Neuronal stem cell (in vitro differentiated cells): ENCODE measurements around the gene SHROOM3.

Experiments
- DNase-seq: peaks from one replicate; pipeline ENCODE4 v3.0.0-alpha.2; 2013; ENCODE audit warnings: low spot score
- H2AFZ ChIP-seq: one replicate; pipeline ENCODE4 v1.6.1; 2013; ENCODE audit warnings: mild to moderate bottlenecking, low read length, inconsistent platforms
- H2AK5ac ChIP-seq: 2 replicates; pipeline ENCODE4 v1.6.1; 2013; ENCODE audit warnings: low read depth, mild to moderate bottlenecking, inconsistent platforms, low read length, moderate library complexity, mixed read lengths
- H2BK120ac ChIP-seq: 2 replicates; pipeline ENCODE4 v1.6.1; 2013; ENCODE audit warnings: low read depth, mild to moderate bottlenecking, inconsistent platforms, low read length, moderate library complexity, mixed read lengths
- H2BK12ac ChIP-seq: one replicate; pipeline ENCODE4 v1.6.1; 2013; ENCODE audit warnings: low read length, inconsistent platforms
- H2BK15ac ChIP-seq: 2 replicates; pipeline ENCODE4 v1.6.1; 2013; ENCODE audit warnings: mild to moderate bottlenecking, low read length, inconsistent platforms, mixed read lengths
- H2BK5ac ChIP-seq: one replicate; pipeline ENCODE4 v1.6.1; 2013; ENCODE audit warnings: inconsistent platforms, mild to moderate bottlenecking, low read length, moderate library complexity
- H3K14ac ChIP-seq: one replicate; pipeline ENCODE4 v1.6.1; 2013; ENCODE audit warnings: low read length, inconsistent platforms
- H3K18ac ChIP-seq: 2 replicates; pipeline ENCODE4 v1.6.1; 2013; ENCODE audit warnings: low read length, inconsistent platforms
- H3K23ac ChIP-seq: 2 replicates; pipeline ENCODE4 v1.6.1; 2013; ENCODE audit warnings: low read depth, mild to moderate bottlenecking, mixed read lengths, low read length, inconsistent platforms; ENCODE audit not compliant: poor library complexity
- H3K27ac ChIP-seq: replicated peaks from 3 replicates; pipeline ENCODE4 v1.5.1; 2013; ENCODE audit warnings: low read length, inconsistent platforms
- H3K27me3 ChIP-seq, 3 experiments: 2 replicates each; pipeline ENCODE4 v1.6.1; 2013; ENCODE audit warnings: low read length in 3 of 3, mild to moderate bottlenecking in 2 of 3, inconsistent platforms in 1 of 3, low read depth in 1 of 3, mixed read lengths in 1 of 3, moderate library complexity in 1 of 3; ENCODE audit not compliant: control insufficient read depth in 3 of 3, insufficient read depth in 3 of 3
- H3K36me3 ChIP-seq, 2 donors: replicated peaks in 1 of 2; 2 replicates each; pipeline ENCODE4 v1.6.1; 2013; ENCODE audit warnings: low read length in 2 of 2; ENCODE audit not compliant: control insufficient read depth in 2 of 2, insufficient read depth in 2 of 2
- H3K4ac ChIP-seq: 2 replicates; pipeline ENCODE4 v1.6.1; 2013; ENCODE audit warnings: inconsistent platforms, mild to moderate bottlenecking, low read length, moderate library complexity
- H3K4me1 ChIP-seq, 2 donors: 1 replicate in 1 of 2; 2 replicates in 1 of 2; pipeline ENCODE4 v1.6.1; 2013; ENCODE audit warnings: low read length in 2 of 2, low read depth in 1 of 2; ENCODE audit not compliant: control insufficient read depth in 2 of 2, insufficient read depth in 1 of 2
- H3K4me2 ChIP-seq: one replicate; pipeline ENCODE4 v1.6.1; 2013; ENCODE audit warnings: mild to moderate bottlenecking, low read length, inconsistent platforms; ENCODE audit not compliant: insufficient read depth, poor library complexity, severe bottlenecking
- H3K4me3 ChIP-seq, 2 donors: 2 replicates each; pipeline ENCODE4 v1.5.1; 2013; ENCODE audit warnings: low read length in 2 of 2, mild to moderate bottlenecking in 2 of 2, inconsistent platforms in 1 of 2, moderate library complexity in 1 of 2
- H3K79me1 ChIP-seq: one replicate; pipeline ENCODE4 v1.6.1; 2013; ENCODE audit warnings: low read depth, mild to moderate bottlenecking, inconsistent platforms, low read length, moderate library complexity
- H3K9ac ChIP-seq: one replicate; pipeline ENCODE4 v1.6.1; 2013; ENCODE audit warnings: mild to moderate bottlenecking, low read depth, low read length, inconsistent platforms; ENCODE audit not compliant: poor library complexity
- H3K9me3 ChIP-seq, 2 donors: replicated peaks in 1 of 2; 2 replicates each; pipeline versions ENCODE3 to v1.6.1; 2013; ENCODE audit warnings: low read length in 2 of 2, mild to moderate bottlenecking in 2 of 2, inconsistent platforms in 1 of 2, low read depth in 1 of 2, mixed read lengths in 1 of 2, moderate library complexity in 1 of 2; ENCODE audit not compliant: control insufficient read depth in 2 of 2, insufficient read depth in 1 of 2
- H4K8ac ChIP-seq: one replicate; pipeline ENCODE4 v1.6.1; 2013; ENCODE audit warnings: low read depth, mild to moderate bottlenecking, inconsistent platforms, low read length, moderate library complexity
- H4K91ac ChIP-seq: one replicate; pipeline ENCODE4 v1.6.1; 2013; ENCODE audit warnings: low read length, low read depth, mild to moderate bottlenecking, inconsistent platforms; ENCODE audit not compliant: poor library complexity
- WGBS, 2 donors: extraction: QIAGEN DNeasy Blood & Tissue Kit; methylation state at CpG; one replicate each; pipeline ENCODE4 v1.1.7; 2013; ENCODE audit warnings: missing lambda C conversion rate in 2 of 2, mixed read lengths in 1 of 2; ENCODE audit not compliant: insufficient read length in 2 of 2, insufficient replicate concordance in 1 of 2; ENCODE audit errors: extremely low coverage in 2 of 2; 5-methylcytosine and 5-hydroxymethylcytosine counted together

The SHROOM3 gene

DNA sequence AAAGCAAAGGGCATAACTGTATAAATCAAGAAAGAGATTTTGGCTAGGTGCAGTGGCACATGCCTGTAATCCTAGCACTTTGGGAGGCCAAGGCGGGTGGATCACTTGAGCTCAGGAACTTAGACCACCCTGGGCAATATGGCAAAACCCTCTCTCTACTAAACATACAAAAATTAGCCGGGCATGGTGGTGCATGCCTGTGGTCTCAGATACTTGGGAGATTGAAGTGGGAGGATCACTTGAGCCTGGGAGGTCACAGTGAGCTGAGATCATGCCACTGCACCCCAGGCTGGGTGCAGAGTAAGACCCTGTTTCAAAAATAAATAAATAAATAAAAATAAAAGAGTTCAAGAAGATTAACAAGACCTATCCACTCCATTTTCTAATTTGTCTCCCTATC, 235.6 kb downstream of the SHROOM3 start:
- no peak overlapping the region for H2BK12ac ChIP-seq
- H3K27ac ChIP-seq: no peak overlapping the region
- H3K79me1 ChIP-seq: peaks cover 4% of the 10 kb centered on the region
- no peak overlapping the region for H3K4me3 ChIP-seq
- no peak overlapping the region for H2BK120ac ChIP-seq
- H3K36me3 ChIP-seq: peaks cover 7 to 42% of the 10 kb centered on the region in 2 donors
- H3K9me3 ChIP-seq: peaks cover 0 to 3% of the 10 kb centered on the region in 2 donors
- H2AFZ ChIP-seq: no peak overlapping the region
- no peak overlapping the region for H2BK15ac ChIP-seq
- H4K91ac ChIP-seq: no peak overlapping the region
- WGBS, 2 donors: no CpG with 5 or more reads among the region's 2 CpGs
- H3K4me1 ChIP-seq: no peaks in the 10 kb centered on the region
- H2BK5ac ChIP-seq: no peak overlapping the region
- no peak overlapping the region for H2AK5ac ChIP-seq
- DNase-seq: no peak
- H4K8ac ChIP-seq: no peak overlapping the region
- H3K4me2 ChIP-seq: no peak overlapping the region
- H3K18ac ChIP-seq: no peak overlapping the region
- no peak overlapping the region for H3K4ac ChIP-seq
- no peak overlapping the region for H3K14ac ChIP-seq
- no peaks in the 10 kb centered on the region for H3K27me3 ChIP-seq
- H3K23ac ChIP-seq: no peak overlapping the region
- no peak overlapping the region for H3K9ac ChIP-seq

DNA sequence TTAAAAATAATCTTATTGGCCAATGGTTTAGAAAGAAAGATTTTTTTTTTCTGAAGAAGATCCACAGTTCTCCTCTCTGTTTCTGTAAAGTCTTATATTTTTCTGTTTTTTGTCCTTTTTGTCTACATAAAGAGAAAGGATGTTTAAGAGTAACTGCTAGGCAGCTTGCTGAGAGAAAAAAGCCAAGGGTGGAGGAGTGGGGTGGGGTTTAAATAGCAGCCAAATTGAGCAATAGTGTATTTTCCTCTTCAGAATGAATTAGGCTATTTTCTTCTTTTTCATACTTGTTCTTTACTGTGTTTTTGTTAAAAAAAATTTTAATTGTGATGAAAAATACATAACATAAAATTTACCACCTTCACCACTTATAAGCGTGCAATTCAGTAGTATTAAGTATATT, 238.3 kb downstream of the SHROOM3 start:
- Histone ChIP-seq H2BK5ac (no peak overlapping the region), H3K4me2 (no peak overlapping the region), H3K27ac (no peak overlapping the region), H3K4ac (no peak overlapping the region), H2BK12ac (no peak overlapping the region), H2AFZ (no peak overlapping the region), H3K23ac (no peak overlapping the region), H2AK5ac (no peak overlapping the region), H3K79me1 (peaks cover 4% of the 10 kb centered on the region), H2BK15ac (no peak overlapping the region), H2BK120ac (no peak overlapping the region), H4K91ac (no peak overlapping the region), H4K8ac (no peak overlapping the region), H3K4me3 (no peak overlapping the region), H3K9ac (no peak overlapping the region), H3K9me3 (peaks cover 0 to 3% of the 10 kb centered on the region in 2 donors), H3K36me3 (peaks cover 4 to 19% of the 10 kb centered on the region in 2 donors), H3K18ac (no peak overlapping the region), H3K27me3 (no peaks in the 10 kb centered on the region), H3K14ac (no peak overlapping the region), H3K4me1 (no peaks in the 10 kb centered on the region)
- no CpG with 5 or more reads among the region's 1 CpG for WGBS, 2 donors
- no peak for DNase-seq

DNA sequence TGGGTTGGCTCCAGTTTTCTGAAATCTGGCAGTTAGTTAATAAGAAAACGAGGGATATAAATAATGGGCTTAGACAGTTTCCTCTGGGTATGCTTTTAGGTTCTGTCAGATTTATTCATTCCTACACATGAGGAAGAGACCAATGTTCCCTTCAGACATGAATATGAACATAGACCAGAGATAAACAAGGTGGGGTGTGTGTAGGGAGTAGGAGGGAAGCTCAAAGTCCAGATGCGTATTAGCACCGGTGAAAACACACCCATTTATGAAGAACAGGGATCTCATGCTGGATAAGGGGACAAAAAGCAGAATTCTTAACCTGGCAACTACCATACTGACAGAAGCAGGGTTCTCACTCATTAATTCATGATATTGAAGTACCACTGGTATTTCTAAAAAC, 240.0 kb downstream of the SHROOM3 start:
- H3K9me3 ChIP-seq: peaks cover 0 to 3% of the 10 kb centered on the region in 2 donors
- H3K27me3 ChIP-seq: no peaks in the 10 kb centered on the region
- no peak overlapping the region for H3K4me2 ChIP-seq
- no peak overlapping the region for H4K8ac ChIP-seq
- H3K18ac ChIP-seq: no peak overlapping the region
- no peak overlapping the region for H2BK12ac ChIP-seq
- H4K91ac ChIP-seq: no peak overlapping the region
- no peak overlapping the region for H3K4me3 ChIP-seq
- peaks cover 4% of the 10 kb centered on the region for H3K79me1 ChIP-seq
- H3K36me3 ChIP-seq: peaks cover 4 to 11% of the 10 kb centered on the region in 2 donors
- H2BK120ac ChIP-seq: no peak overlapping the region
- DNase-seq: no peak
- H2AK5ac ChIP-seq: no peak overlapping the region
- H3K14ac ChIP-seq: no peak overlapping the region
- H3K4me1 ChIP-seq: no peaks in the 10 kb centered on the region
- no peak overlapping the region for H3K4ac ChIP-seq
- H2BK5ac ChIP-seq: no peak overlapping the region
- no peak overlapping the region for H2BK15ac ChIP-seq
- no CpG with 5 or more reads among the region's 3 CpGs for WGBS, 2 donors
- H3K27ac ChIP-seq: no peak overlapping the region
- no peak overlapping the region for H3K9ac ChIP-seq
- H2AFZ ChIP-seq: no peak overlapping the region
- H3K23ac ChIP-seq: no peak overlapping the region

DNA sequence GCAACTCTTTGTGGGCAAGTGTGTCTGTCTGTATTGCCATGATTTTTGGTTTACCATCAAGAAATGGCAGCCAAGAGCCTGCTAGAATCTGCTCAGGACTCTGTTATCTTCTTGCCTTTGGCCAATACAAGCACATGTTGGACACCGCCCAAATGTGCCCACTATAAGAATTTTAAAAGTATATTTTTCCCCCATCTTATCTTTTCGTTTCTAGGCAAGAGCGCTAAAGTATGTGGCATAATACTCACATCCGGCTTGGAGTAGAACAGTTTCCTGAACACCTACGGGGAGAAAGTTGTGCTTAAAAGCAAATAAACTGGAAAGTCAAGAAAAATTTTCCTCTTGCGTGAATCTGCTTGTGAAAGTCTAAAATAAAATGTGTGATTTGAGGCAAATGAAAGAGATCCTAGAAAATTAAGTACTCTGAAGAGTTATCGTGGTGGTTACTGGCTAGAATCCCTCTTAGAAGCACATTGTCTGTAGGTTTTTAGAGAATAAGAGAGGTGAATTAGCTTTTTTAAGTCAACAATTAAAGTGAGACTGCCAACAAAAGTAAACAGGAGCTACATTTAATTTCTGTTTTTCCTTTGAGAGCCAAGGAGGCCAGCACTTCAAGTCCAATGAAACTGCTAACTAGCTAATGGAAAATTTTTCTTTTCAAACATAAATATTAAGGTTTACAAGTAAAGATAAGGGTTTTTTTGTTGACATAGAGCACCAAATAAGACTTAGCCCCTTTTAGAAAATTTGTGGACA, 242.7 kb downstream of the SHROOM3 start:
- no peak overlapping the region for H2BK120ac ChIP-seq

More for the DNA sequence above, 242.7 kb downstream of the SHROOM3 start:
- WGBS, 2 donors: no CpG with 5 or more reads among the region's 7 CpGs
- Histone ChIP-seq H3K4me2 (no peak overlapping the region), H3K23ac (no peak overlapping the region), H4K8ac (no peak overlapping the region), H3K27ac (no peak overlapping the region), H3K4ac (no peak overlapping the region), H2BK12ac (no peak overlapping the region), H3K18ac (no peak overlapping the region), H4K91ac (no peak overlapping the region), H3K9ac (no peak overlapping the region), H3K4me3 (no peak overlapping the region), H2BK5ac (no peak overlapping the region), H3K14ac (no peak overlapping the region), H2AFZ (no peak overlapping the region), H2AK5ac (no peak overlapping the region), H3K4me1 (peaks cover 5% of the 10 kb centered on the region in 2 donors), H3K36me3 (peaks cover 0 to 10% of the 10 kb centered on the region in 2 donors), H2BK15ac (no peak overlapping the region), H3K27me3 (no peaks in the 10 kb centered on the region), H3K9me3 (no peaks in the 10 kb centered on the region), H3K79me1 (no peaks in the 10 kb centered on the region)
- no peak for DNase-seq
